Sigmoid colon (tissue), 4 donors: ENCODE data around the gene CENPK.
"Not testable (repeated sequence)": the region's sequence is repeated elsewhere in the genome, so short reads cannot be mapped to it uniquely, and the experiment has no call there.

Experiments
- POLR2AphosphoS5 ChIP-seq, 4 donors: sonication (generic); formaldehyde crosslinking; IDR thresholded peaks; one replicate each; pipeline ENCODE4 v1.6.1; 2017; ENCODE audit warnings: antibody characterized with exemption in 4 of 4
- TF ChIP-seq, protein P1 (sequence below), 4 experiments: fragments of 450-650 bp in 3 of 4; fragments of 200-600 bp in 1 of 4; IDR thresholded peaks; one replicate each; pipeline ENCODE4 v1.5.1; 2016 to 2019; ENCODE audit warnings: antibody characterized with exemption in 4 of 4, mild to moderate bottlenecking in 3 of 4, moderate library complexity in 2 of 4

DNA sequence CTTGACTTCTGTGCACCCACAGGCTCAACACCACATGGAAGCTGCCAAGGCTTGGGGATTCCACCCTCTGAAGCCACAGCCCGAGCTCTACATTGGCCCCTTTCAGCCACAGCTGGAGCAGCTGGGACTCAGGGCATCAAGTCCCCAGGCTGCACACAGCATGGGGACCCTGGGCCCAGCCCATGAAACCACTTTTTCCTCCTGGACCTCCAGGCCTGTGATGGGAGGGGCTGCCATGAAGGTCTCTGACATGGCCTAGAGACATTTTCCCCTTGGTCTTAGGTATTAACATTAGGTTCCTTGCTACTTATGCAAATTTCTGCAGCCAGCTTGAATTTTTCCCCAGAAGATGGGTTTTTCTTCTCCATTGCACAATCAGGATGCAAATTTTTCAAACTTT lies 38.8 kb upstream of the CENPK start:
- not testable (repeated sequence) for TF ChIP-seq POLR2AphosphoS5 (IDR thresholded peaks at IDR 0.05)
- TF ChIP-seq, protein P1, sequence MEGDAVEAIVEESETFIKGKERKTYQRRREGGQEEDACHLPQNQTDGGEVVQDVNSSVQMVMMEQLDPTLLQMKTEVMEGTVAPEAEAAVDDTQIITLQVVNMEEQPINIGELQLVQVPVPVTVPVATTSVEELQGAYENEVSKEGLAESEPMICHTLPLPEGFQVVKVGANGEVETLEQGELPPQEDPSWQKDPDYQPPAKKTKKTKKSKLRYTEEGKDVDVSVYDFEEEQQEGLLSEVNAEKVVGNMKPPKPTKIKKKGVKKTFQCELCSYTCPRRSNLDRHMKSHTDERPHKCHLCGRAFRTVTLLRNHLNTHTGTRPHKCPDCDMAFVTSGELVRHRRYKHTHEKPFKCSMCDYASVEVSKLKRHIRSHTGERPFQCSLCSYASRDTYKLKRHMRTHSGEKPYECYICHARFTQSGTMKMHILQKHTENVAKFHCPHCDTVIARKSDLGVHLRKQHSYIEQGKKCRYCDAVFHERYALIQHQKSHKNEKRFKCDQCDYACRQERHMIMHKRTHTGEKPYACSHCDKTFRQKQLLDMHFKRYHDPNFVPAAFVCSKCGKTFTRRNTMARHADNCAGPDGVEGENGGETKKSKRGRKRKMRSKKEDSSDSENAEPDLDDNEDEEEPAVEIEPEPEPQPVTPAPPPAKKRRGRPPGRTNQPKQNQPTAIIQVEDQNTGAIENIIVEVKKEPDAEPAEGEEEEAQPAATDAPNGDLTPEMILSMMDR (IDR thresholded peaks at IDR 0.05), result not testable (repeated sequence)
